ENCODE data around the gene PGBD2. TPM values are rescaled to one million over a fixed set of nuclear protein-coding genes. Genes with fewer than 3 reads are reported as not detected.
A peak's percentile ranks its signal among the peaks of the same experiment; 100 is the strongest.

PGBD2 gene
- total RNA-seq = 1 to 10 TPM; 4.0 to 6.1 TPM

- H3K36me3 Mint-ChIP-seq (ENCODE audit: insufficient read depth in 2 of 2) = no peaks in the 10 kb centered on the region
- H3K4me3 Mint-ChIP-seq = peak within 1 kb of the TSS; percentile 97
- H3K4me1 Mint-ChIP-seq (ENCODE audit: low read depth) = peaks cover 23% of the 10 kb centered on the region
- H3K27me3 Mint-ChIP-seq (ENCODE audit: low read depth) = no peaks in the 10 kb centered on the region
- DNase-seq (peak; percentile 97 to 98), ATAC-seq (replicated peaks in 1 of 2) (peak; percentile 88 to 91)
- H3K27ac Mint-ChIP-seq = peak within 1 kb of the TSS; percentile 93
- no peaks in the 10 kb centered on the region for H3K9me3 Mint-ChIP-seq
Observed at GRCh38 chr1:248906009-248906752, at the start of gene PGBD2. TSS of gene PGBD2 (plus strand) at chr1:248906235. CDS start at chr1:248913863, 7,628 bp downstream.

- no peak for ATAC-seq (replicated peaks in 1 of 2)
- DNase-seq = no peak
- Mint-ChIP-seq H3K27ac (peak overlapping the region; percentile 21), H3K9me3 (no peaks in the 10 kb centered on the region), H3K36me3 (ENCODE audit: insufficient read depth in 2 of 2) (peaks cover 11% of the 10 kb centered on the region in 2 donors), H3K4me1 (ENCODE audit: low read depth) (peaks cover 30% of the 10 kb centered on the region), H3K27me3 (ENCODE audit: low read depth) (no peaks in the 10 kb centered on the region), H3K4me3 (peak overlapping the region; percentile 93 to 95)
Observed at GRCh38 chr1:248857201-248857600, 48.8 kb upstream of the PGBD2 start.

GRCh38 chr1:248857749-248858095, 48.3 kb upstream of the PGBD2 start:
- peak overlapping the region; percentile 93 to 95 for H3K4me3 Mint-ChIP-seq
- H3K27me3 Mint-ChIP-seq (ENCODE audit: low read depth) = no peaks in the 10 kb centered on the region
- DNase-seq = no peak
- H3K9me3 Mint-ChIP-seq = no peaks in the 10 kb centered on the region
- H3K4me1 Mint-ChIP-seq (ENCODE audit: low read depth) = peaks cover 36% of the 10 kb centered on the region
- no peak for ATAC-seq (replicated peaks in 1 of 2)
- H3K27ac Mint-ChIP-seq = peak overlapping the region; percentile 94
- peaks cover 11% of the 10 kb centered on the region in 2 donors for H3K36me3 Mint-ChIP-seq (ENCODE audit: insufficient read depth in 2 of 2)

GRCh38 chr1:248858096-248858890, 47.7 kb upstream of the PGBD2 start:
- peak overlapping the region; percentile 93 to 95 for H3K4me3 Mint-ChIP-seq
- H3K36me3 Mint-ChIP-seq (ENCODE audit: insufficient read depth in 2 of 2) = peaks cover 11% of the 10 kb centered on the region in 2 donors
- H3K27me3 Mint-ChIP-seq (ENCODE audit: low read depth) = no peaks in the 10 kb centered on the region
- DNase-seq (peak; percentile 50 to 62), ATAC-seq (replicated peaks in 1 of 2) (peak; percentile 53 to 56)
- peaks cover 39% of the 10 kb centered on the region for H3K4me1 Mint-ChIP-seq (ENCODE audit: low read depth)
- peak overlapping the region; percentile 94 for H3K27ac Mint-ChIP-seq
- no peaks in the 10 kb centered on the region for H3K9me3 Mint-ChIP-seq

DNA sequence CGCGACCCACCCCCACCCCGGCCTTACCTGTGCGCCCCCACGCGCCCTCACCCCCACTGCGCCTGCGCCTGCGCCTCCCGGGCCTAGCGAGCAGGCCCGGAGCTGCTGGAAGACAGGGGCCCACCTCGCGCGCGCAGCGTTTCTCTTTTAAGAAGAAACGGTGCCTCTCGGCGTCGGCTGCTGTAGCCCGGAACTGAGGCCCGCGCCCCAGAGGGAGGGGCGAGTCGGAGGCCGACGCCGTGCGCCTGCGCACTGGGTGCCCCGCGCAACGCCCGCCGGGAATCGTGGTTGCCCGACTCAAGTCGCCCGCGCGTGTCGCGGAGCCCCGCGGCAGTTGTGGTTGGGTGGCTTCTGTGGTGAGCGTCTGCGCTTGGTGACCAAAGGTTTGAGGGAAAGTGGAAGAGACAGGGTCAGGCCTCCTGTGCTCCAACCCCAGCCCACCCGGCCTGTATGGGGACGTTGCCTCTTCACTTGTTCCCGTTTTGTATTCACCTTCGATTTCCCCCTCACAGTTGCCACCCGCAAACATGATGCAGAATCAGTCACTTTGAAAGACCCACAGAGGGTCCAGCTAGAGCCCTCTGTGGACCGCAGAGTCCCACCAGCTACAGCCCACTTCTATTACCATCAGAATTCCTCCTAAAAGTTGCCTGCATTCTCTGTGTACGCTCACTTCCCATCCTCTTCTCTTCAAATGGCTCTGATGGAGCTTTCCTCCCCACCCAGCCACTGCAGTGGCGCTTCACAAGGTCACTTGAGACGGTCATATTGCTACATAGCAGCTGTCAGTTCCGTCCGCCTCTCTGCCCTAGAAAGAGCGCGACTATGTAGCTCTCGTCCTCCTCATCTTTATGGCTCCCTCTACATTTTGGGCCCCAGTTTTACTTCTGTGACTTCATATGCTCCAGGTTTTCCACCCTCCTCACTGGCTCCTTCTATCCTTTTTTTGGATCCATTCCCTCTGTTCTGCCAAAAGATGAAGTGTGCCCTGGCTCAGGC, 46.8 kb upstream of the PGBD2 start, which contains the start of gene ZNF692:
TSS of gene ZNF692 (minus strand) at position 195 of the 999 bp plus-strand sequence. CDS start 776 bp downstream, outside the sequence.
- peak; percentile 97 to 98 for DNase-seq
- no peaks in the 10 kb centered on the region for H3K27me3 Mint-ChIP-seq (ENCODE audit: low read depth)
- H3K27ac Mint-ChIP-seq = peak within 1 kb of the TSS; percentile 94
- ATAC-seq (replicated peaks in 1 of 2) = peak; percentile 86 to 88
- peaks cover 46% of the 10 kb centered on the region for H3K4me1 Mint-ChIP-seq (ENCODE audit: low read depth)
- H3K4me3 Mint-ChIP-seq = peak within 1 kb of the TSS; percentile 93 to 95
- H3K36me3 Mint-ChIP-seq (ENCODE audit: insufficient read depth in 2 of 2) = peaks cover 8 to 11% of the 10 kb centered on the region in 2 donors
- no peaks in the 10 kb centered on the region for H3K9me3 Mint-ChIP-seq

GRCh38 chr1:248860007-248860406, 46.0 kb upstream of the PGBD2 start:
- Mint-ChIP-seq H3K4me3 (peak overlapping the region; percentile 93 to 95), H3K36me3 (ENCODE audit: insufficient read depth in 2 of 2) (peaks cover 7 to 8% of the 10 kb centered on the region in 2 donors), H3K4me1 (ENCODE audit: low read depth) (peaks cover 47% of the 10 kb centered on the region), H3K9me3 (no peaks in the 10 kb centered on the region), H3K27me3 (ENCODE audit: low read depth) (peaks cover 5% of the 10 kb centered on the region), H3K27ac (peak overlapping the region; percentile 87)
- no peak for ATAC-seq (replicated peaks in 1 of 2)
- no peak for DNase-seq

DNA sequence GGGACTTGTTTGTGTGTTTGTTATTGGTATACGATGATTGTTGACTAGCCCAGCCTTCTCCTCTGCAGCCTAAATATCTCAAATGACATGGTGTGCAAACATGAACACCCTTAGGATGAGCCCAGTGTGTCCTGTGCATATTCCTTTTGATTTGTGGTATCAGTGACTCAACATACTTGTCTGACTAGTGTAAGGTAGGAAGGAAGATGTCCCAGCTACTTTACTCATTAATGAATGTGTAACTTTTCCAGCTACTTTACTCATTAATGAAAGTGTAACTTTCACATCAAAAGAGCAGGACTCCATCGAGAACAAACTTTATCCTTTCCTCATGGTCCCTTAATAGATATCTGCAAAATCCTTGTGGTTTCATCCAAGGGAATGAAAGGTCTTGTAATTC, 44.4 kb upstream of the PGBD2 start:
- Mint-ChIP-seq H3K36me3 (ENCODE audit: insufficient read depth in 2 of 2) (peaks cover 5 to 8% of the 10 kb centered on the region in 2 donors), H3K4me3 (no peak overlapping the region), H3K4me1 (ENCODE audit: low read depth) (peaks cover 47% of the 10 kb centered on the region), H3K27ac (no peak overlapping the region), H3K9me3 (no peaks in the 10 kb centered on the region), H3K27me3 (ENCODE audit: low read depth) (peaks cover 7% of the 10 kb centered on the region)
- ATAC-seq (replicated peaks in 1 of 2) (no peak), DNase-seq (no peak)

GRCh38 chr1:248862695-248862997, 43.4 kb upstream of the PGBD2 start:
- Mint-ChIP-seq H3K36me3 (ENCODE audit: insufficient read depth in 2 of 2) (peaks cover 3 to 8% of the 10 kb centered on the region in 2 donors), H3K27me3 (ENCODE audit: low read depth) (peaks cover 7% of the 10 kb centered on the region), H3K4me3 (peak overlapping the region; percentile 88 to 89), H3K27ac (peak overlapping the region; percentile 59), H3K9me3 (no peaks in the 10 kb centered on the region), H3K4me1 (ENCODE audit: low read depth) (peaks cover 45% of the 10 kb centered on the region)
- ATAC-seq (replicated peaks in 1 of 2) = peak; percentile 17 to 22
- DNase-seq = no peak

DNA sequence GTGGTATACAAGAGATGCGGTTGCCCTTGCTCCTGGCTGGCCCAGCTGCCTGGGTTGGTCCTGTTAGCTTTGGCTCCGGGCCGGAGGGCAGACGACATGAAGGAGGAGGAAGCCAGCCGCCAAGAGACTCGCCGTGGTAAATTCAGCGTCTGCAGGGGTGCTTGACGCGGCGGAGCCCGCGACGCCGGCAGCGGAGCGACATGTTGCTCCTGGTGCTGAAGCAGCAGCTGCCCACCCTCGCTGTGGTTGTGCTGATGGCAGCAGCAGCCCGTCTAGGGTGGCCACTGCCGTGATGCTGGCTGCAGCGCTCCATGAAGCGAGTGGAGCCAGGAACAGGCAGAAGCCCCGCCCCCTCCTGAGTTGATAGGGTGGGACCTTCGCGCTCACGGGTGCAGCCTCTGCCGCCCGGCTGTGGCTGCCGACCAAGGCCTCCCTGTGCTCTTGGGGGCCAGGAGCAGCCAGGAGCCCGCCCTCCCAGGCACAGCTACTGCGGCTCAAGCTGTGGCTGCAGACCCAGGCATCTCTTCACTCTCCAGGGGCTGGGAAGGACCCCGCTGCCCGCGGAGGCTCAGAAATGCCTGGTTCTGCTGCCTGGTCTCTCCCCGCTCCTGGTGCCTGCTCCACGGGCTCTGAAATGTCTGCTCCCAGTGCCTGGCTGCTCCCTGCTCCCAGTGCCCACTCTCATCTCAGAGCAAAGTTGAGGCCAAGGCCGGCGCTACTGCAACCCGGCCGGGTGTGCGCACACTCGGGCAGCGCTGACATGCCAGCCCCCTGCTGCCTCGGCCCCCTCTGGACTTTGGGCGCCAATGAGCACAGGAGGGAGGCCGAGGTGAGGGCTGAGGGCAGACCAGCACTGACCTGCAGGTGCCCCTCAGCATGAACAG, 42.8 kb upstream of the PGBD2 start:
- Mint-ChIP-seq H3K4me1 (ENCODE audit: low read depth) (peaks cover 39% of the 10 kb centered on the region), H3K4me3 (peak overlapping the region; percentile 88 to 89), H3K36me3 (ENCODE audit: insufficient read depth in 2 of 2) (peaks cover 3 to 8% of the 10 kb centered on the region in 2 donors), H3K27me3 (ENCODE audit: low read depth) (peaks cover 7% of the 10 kb centered on the region), H3K9me3 (no peaks in the 10 kb centered on the region), H3K27ac (peak overlapping the region; percentile 59)
- DNase-seq (peak; percentile 84 to 88), ATAC-seq (replicated peaks in 1 of 2) (peak; percentile 63 to 70)

GRCh38 chr1:248871837-248872401, 34.1 kb upstream of the PGBD2 start:
- H3K27me3 Mint-ChIP-seq (ENCODE audit: low read depth) = no peaks in the 10 kb centered on the region
- H3K36me3 Mint-ChIP-seq (ENCODE audit: insufficient read depth in 2 of 2) = peaks cover 0 to 7% of the 10 kb centered on the region in 2 donors
- ATAC-seq (replicated peaks in 1 of 2) = no peak
- H3K4me1 Mint-ChIP-seq (ENCODE audit: low read depth) = peaks cover 26% of the 10 kb centered on the region
- peak overlapping the region; percentile 58 for H3K27ac Mint-ChIP-seq
- peak overlapping the region; percentile 43 to 61 for H3K4me3 Mint-ChIP-seq
- no peak for DNase-seq
- H3K9me3 Mint-ChIP-seq = no peaks in the 10 kb centered on the region

DNA sequence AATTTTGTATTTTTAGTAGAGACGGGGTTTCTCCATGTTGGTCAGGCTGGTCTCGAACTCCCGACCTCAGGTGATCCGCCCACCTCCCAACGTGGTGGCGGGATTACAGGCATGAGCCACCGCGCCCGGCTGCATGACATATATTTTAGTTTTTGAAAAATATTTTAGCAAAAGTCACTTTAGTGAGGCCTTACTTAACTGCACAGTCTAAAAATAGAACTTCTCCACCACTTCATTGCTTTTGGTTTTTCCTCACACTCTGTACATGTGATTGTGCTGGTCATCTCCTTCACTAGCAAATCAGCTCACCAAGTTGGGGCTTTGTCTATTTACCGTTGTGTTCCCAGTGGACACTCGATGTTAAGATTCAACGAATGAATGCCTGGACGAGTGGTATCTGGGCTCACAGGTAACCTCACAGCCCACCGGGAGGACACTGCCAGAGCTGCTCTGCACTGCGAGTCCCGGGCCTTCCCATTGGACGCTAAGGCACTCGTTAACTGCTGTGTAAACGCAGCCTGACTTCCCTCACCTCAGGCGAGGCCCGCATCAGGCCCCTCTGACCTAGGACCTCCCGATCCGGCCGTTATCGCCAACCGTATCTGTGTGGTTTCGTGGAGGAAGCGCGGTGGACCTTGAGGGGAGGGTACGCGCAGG, 33.2 kb upstream of the PGBD2 start:
- ATAC-seq (replicated peaks in 1 of 2) (peak; percentile 54 to 57), DNase-seq (peak; percentile 55 to 57)
- Mint-ChIP-seq H3K4me1 (ENCODE audit: low read depth) (peaks cover 26% of the 10 kb centered on the region), H3K9me3 (no peaks in the 10 kb centered on the region), H3K4me3 (peak overlapping the region; percentile 91 to 99), H3K36me3 (ENCODE audit: insufficient read depth in 2 of 2) (peaks cover 0 to 7% of the 10 kb centered on the region in 2 donors), H3K27me3 (ENCODE audit: low read depth) (no peaks in the 10 kb centered on the region), H3K27ac (peak overlapping the region; percentile 100)

Measured in activated T-cell treated with anti-CD3 and anti-CD28 coated beads, Interleukin-2, amount 50 U/mL, for 72 hours (primary cell).